HCT116 (cell line): Measurements from ENCODE around the gene CFL1. TPM values are rescaled to one million over a fixed set of nuclear protein-coding genes. Genes with fewer than 3 reads are reported as not detected.

Source experiments
- ATAC-seq: fragments of 200-7000 bp; cut with Tn5 transposase; 2 replicates; pipeline ENCODE4 v1.9.1; 2020; ENCODE audit warnings: mild to moderate bottlenecking, moderate library complexity
- BruUV-seq: library from RNA; stranded (reverse); fragments of 400-500 nt; replicated peaks from 2 replicates; lab custom pipeline; 2021; lab: Mats Ljungman, UMichigan
- CTCF ChIA-PET: fragments of 300-600 bp; sonication (Branson Sonifier 250); formaldehyde crosslinking; loops from one replicate; lab custom pipeline; 2021; ENCODE audit warnings: antibody characterized with exemption; lab: Charles Lee
- POLR2A ChIA-PET: fragments of 300-600, 350-600 bp; sonication (Branson Sonifier 250); formaldehyde crosslinking; loops from one replicate; lab custom pipeline; 2021; ENCODE audit warnings: antibody characterized with exemption; lab: Charles Lee
- RAD21 ChIA-PET, 2 experiments: fragments of 300-600 bp; sonication (Branson Sonifier 250); formaldehyde crosslinking; loops; one replicate each; lab custom pipeline; 2023; ENCODE audit warnings: low total read pairs in 2 of 2; ENCODE audit not compliant: uncharacterized antibody in 2 of 2, unreplicated experiment in 2 of 2, low non-redundant PET in 1 of 2; lab: Charles Lee
- DNase-seq: peaks from one replicate; pipeline ENCODE4 v3.0.0-alpha.2; 2010; ENCODE audit warnings: low read depth, low spot score
- H2AFZ ChIP-seq: fragments of 200-600 bp; shearing (Covaris generic), sonication (generic); 2 replicates; pipeline ENCODE4 v1.6.1; 2017; ENCODE audit warnings: low read depth, mixed run types, mixed read lengths, antibody characterized with exemption, low read length; ENCODE audit not compliant: poor library complexity, severe bottlenecking
- H3K27ac ChIP-seq: 2 replicates; pipeline ENCODE4 v1.5.1; 2012; ENCODE audit warnings: low read depth, low read length
- H3K27me3 ChIP-seq: fragments of 200-600 bp; sonication (generic); 2 replicates; pipeline ENCODE4 v1.6.1; 2016; ENCODE audit warnings: mixed run types, low read length, mixed read lengths; ENCODE audit not compliant: insufficient read depth
- H3K36me3 ChIP-seq, 2 experiments: fragments of 200-500 bp in 1 of 2; fragments of 200-600 bp in 1 of 2; sonication (Bioruptor generic) in 1 of 2; sonication (generic) in 1 of 2; 2 replicates each; pipeline versions ENCODE4 v1.5.1 to v1.6.1; 2014 to 2016; ENCODE audit warnings: low read length in 2 of 2, inconsistent platforms in 1 of 2, mixed read lengths in 1 of 2, mixed run types in 1 of 2; ENCODE audit not compliant: insufficient read depth in 2 of 2, control insufficient read depth in 1 of 2
- H3K4me1 ChIP-seq, 2 experiments: fragments of 200-600 bp in 1 of 2; sonication (generic) in 1 of 2; 2 replicates each; pipeline versions ENCODE4 v1.5.1 to v1.6.1; 2012 to 2017; ENCODE audit warnings: low read length in 2 of 2, inconsistent platforms in 1 of 2, mild to moderate bottlenecking in 1 of 2, mixed read lengths in 1 of 2, mixed run types in 1 of 2, moderate library complexity in 1 of 2; ENCODE audit not compliant: insufficient read depth in 2 of 2, control insufficient read depth in 1 of 2
- H3K4me2 ChIP-seq: fragments of 200-600 bp; sonication (generic); 2 replicates; pipeline ENCODE4 v1.6.1; 2017; ENCODE audit warnings: mixed run types, low read length, mixed read lengths
- H3K4me3 ChIP-seq, 2 experiments: fragments of 200-600 bp in 1 of 2; sonication (generic) in 1 of 2; replicated peaks in 1 of 2; 2 replicates each; pipeline ENCODE4 v1.5.1; 2011 to 2016; ENCODE audit warnings: low read length in 2 of 2, control low read depth in 1 of 2, low read depth in 1 of 2, mild to moderate bottlenecking in 1 of 2, mixed read lengths in 1 of 2, mixed run types in 1 of 2
- H3K79me2 ChIP-seq: fragments of 200-600 bp; sonication (generic); 2 replicates; pipeline ENCODE4 v1.6.1; 2017; ENCODE audit warnings: mild to moderate bottlenecking, mixed run types, low read length, moderate library complexity, mixed read lengths; ENCODE audit not compliant: insufficient read depth
- H3K9ac ChIP-seq: fragments of 200-600 bp; sonication (generic); 2 replicates; pipeline ENCODE4 v1.6.1; 2016; ENCODE audit warnings: low read length, mixed read lengths
- H3K9me2 ChIP-seq: fragments of 200-600 bp; sonication (generic), shearing (Covaris generic); 2 replicates; pipeline ENCODE4 v1.6.1; 2017; ENCODE audit warnings: mixed run types, mild to moderate bottlenecking, moderate library complexity; ENCODE audit not compliant: insufficient read depth
- H3K9me3 ChIP-seq, 2 experiments: fragments of 200-500 bp in 1 of 2; fragments of 200-600 bp in 1 of 2; sonication (Bioruptor generic) in 1 of 2; sonication (generic) in 1 of 2; 2 replicates each; pipeline ENCODE4 v1.6.1; 2014 to 2017; ENCODE audit warnings: low read length in 2 of 2, mixed read lengths in 2 of 2, inconsistent platforms in 1 of 2, low read depth in 1 of 2, mild to moderate bottlenecking in 1 of 2, mixed run types in 1 of 2, moderate library complexity in 1 of 2; ENCODE audit not compliant: control insufficient read depth in 1 of 2, insufficient read depth in 1 of 2
- H4K20me1 ChIP-seq: fragments of 200-600 bp; sonication (generic), shearing (Covaris generic); 2 replicates; pipeline ENCODE4 v1.6.1; 2017; ENCODE audit warnings: mixed run types, mild to moderate bottlenecking, moderate library complexity; ENCODE audit not compliant: insufficient read depth
- CEBPB ChIP-seq: IDR thresholded peaks from 2 replicates; pipeline ENCODE4 v1.6.1; 2012; ENCODE audit warnings: low read depth
- EGR1 ChIP-seq: IDR thresholded peaks from 2 replicates; pipeline ENCODE4 v1.6.1; 2012; ENCODE audit warnings: low read depth
- POLR2AphosphoS5 ChIP-seq: IDR thresholded peaks from 2 replicates; pipeline ENCODE4 v1.6.1; 2011; ENCODE audit warnings: mild to moderate bottlenecking, low read depth, low read length, moderate library complexity
- intact Hi-C: fragments of 100-400 bp; cut with micrococcal nuclease; formaldehyde crosslinking; loops from 2 replicates; pipeline ENCODE4 v1.10.0; 2022
- total RNA-seq: library from RNA; stranded (reverse); gene quantifications from one replicate; pipeline ENCODE4 v1.2.1, GENCODE V29; 2021; ENCODE audit not compliant: unreplicated experiment

The CFL1 gene
- total RNA-seq, 1 experiment from 2014 or later = 1,270 TPM

DNA sequence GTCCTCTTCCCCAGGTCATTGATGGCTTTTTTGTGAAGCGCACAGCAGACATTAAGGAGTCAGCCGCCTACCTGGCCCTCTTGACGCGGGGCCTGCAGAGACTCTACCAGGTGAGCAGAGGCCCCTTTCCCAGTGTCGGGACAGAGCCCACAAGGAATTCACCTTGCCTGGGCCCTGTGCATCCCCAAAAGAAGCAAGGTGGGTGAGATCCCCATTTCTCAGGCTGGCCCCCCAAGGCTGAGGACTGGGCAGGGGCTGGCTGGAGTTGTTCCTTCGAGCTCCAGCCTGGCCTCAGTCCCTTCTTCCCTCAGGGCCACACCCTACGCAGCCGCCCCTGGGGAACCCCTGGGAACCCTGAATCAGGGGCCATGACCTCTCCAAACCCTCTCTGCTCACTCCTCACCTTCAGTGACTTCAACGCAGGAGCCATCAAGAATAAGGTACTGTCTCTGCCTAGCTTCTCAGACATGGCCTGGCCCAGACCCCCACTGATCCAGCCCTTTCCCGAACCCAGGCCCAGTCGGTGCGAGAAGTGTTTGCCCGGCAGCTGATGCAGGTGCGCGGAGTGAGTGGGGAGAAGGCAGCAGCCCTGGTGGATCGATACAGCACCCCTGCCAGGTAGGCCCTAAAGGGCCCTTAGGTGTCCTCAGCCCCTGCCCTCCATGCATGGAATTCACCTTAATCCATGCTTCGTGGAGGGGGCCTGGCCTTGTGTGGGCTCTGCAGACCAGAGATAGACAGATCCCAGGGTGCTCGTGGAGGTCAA, 6.9 kb upstream of the CFL1 start:
- no peaks in the 10 kb centered on the region for H3K9me3 ChIP-seq
- POLR2A ChIA-PET = no interaction called here
- TF ChIP-seq POLR2AphosphoS5 = no peak
- TF ChIP-seq, all 23 proteins: peak for 0
- H3K36me3 ChIP-seq = peaks cover 7 to 18% of the 10 kb centered on the region in 2 experiments; a peak in 3 of 4 replicates
- no peak overlapping the region for H2AFZ ChIP-seq
- no peaks in the 10 kb centered on the region for H3K27me3 ChIP-seq
- no peak overlapping the region for H3K9ac ChIP-seq
- H4K20me1 ChIP-seq = no peaks in the 10 kb centered on the region
- DNase-seq (no peak), ATAC-seq (no peak)
- H3K4me3 ChIP-seq = no peak overlapping the region
- intact Hi-C loops = no loop called here
- no peaks in the 10 kb centered on the region for H3K9me2 ChIP-seq
- ChIA-PET RAD21 (interaction anchor here in 1 of 2 experiments (0.6 kb wide), 1 partner anchor 271 kb away, joined by 3 read pairs; no protein-coding TSS in a partner anchor), CTCF (no interaction called here)
- peaks cover 9 to 14% of the 10 kb centered on the region in 2 experiments for H3K4me1 ChIP-seq
- no TSS peak for BruUV-seq
- H3K79me2 ChIP-seq = peaks cover 22% of the 10 kb centered on the region
- H3K4me2 ChIP-seq = no peak overlapping the region
- H3K27ac ChIP-seq = no peak overlapping the region

GRCh38 chr11:65863889-65864705, 6.1 kb upstream of the CFL1 start:
- no TSS peak for BruUV-seq
- Histone ChIP-seq H3K27ac (no peak overlapping the region), H3K4me2 (no peak overlapping the region), H3K79me2 (peaks cover 22% of the 10 kb centered on the region), H4K20me1 (no peaks in the 10 kb centered on the region), H3K4me1 (peaks cover 10 to 22% of the 10 kb centered on the region in 2 experiments), H3K27me3 (no peaks in the 10 kb centered on the region), H3K9me3 (no peaks in the 10 kb centered on the region), H2AFZ (no peak overlapping the region), H3K36me3 (peaks cover 7 to 18% of the 10 kb centered on the region in 2 experiments; a peak in 3 of 4 replicates), H3K9ac (no peak overlapping the region), H3K9me2 (no peaks in the 10 kb centered on the region), H3K4me3 (no peak overlapping the region)
- RAD21 ChIA-PET = interaction anchor here in 1 of 2 experiments (0.6 kb wide), 1 partner anchor 272 kb away, joined by 3 read pairs; no protein-coding TSS in a partner anchor
- no peak for ATAC-seq
- intact Hi-C loops = no loop called here
- POLR2A ChIA-PET = no interaction called here
- no peak for DNase-seq
- CTCF ChIA-PET = no interaction called here
- TF ChIP-seq EGR1 = no peak
- TF ChIP-seq CEBPB = no peak
